DOHH2 (cell line): Measurements from ENCODE around the gene C19orf67.

Source experiments
- H3F3A ChIP-seq: fragments of 200-600 bp; sonication (generic), shearing (Covaris generic); 2 replicates; pipeline ENCODE4 v1.6.0; 2016; ENCODE audit warnings: antibody characterized with exemption, mild to moderate bottlenecking; ENCODE audit not compliant: control insufficient read depth, insufficient read depth
- H3K27ac ChIP-seq: fragments of 200-600 bp; sonication (generic); 2 replicates; pipeline ENCODE4 v1.5.1; 2014; ENCODE audit warnings: low read depth, mild to moderate bottlenecking, low read length, moderate library complexity
- H3K27me3 ChIP-seq: fragments of 200-600 bp; sonication (generic); 2 replicates; pipeline ENCODE4 v1.6.1; 2014; ENCODE audit warnings: mild to moderate bottlenecking, low read length, mixed read lengths; ENCODE audit not compliant: control insufficient read depth
- H3K36me3 ChIP-seq: fragments of 200-600 bp; sonication (generic); 2 replicates; pipeline ENCODE4 v1.6.1; 2014; ENCODE audit warnings: mild to moderate bottlenecking, low read length, moderate library complexity, mixed read lengths; ENCODE audit not compliant: control insufficient read depth
- H3K4me1 ChIP-seq: fragments of 200-600 bp; sonication (generic); 2 replicates; pipeline ENCODE4 v1.6.1; 2014; ENCODE audit warnings: mild to moderate bottlenecking, low read length, mixed read lengths; ENCODE audit not compliant: control insufficient read depth
- H3K4me2 ChIP-seq: fragments of 200-600 bp; sonication (generic); 2 replicates; pipeline ENCODE4 v1.6.0; 2014; ENCODE audit warnings: mild to moderate bottlenecking, low read length, moderate library complexity
- H3K4me3 ChIP-seq: fragments of 200-600 bp; sonication (generic); 2 replicates; pipeline ENCODE4 v1.5.1; 2014; ENCODE audit warnings: mild to moderate bottlenecking, low read length, mixed read lengths
- H3K79me2 ChIP-seq: fragments of 200-600 bp; sonication (generic); 2 replicates; pipeline ENCODE4 v1.6.1; 2014; ENCODE audit warnings: mild to moderate bottlenecking, low read length, mixed read lengths; ENCODE audit not compliant: control insufficient read depth
- H3K9me2 ChIP-seq: fragments of 200-600 bp; sonication (generic); replicated peaks from 2 replicates; pipeline ENCODE4 v1.6.1; 2014; ENCODE audit warnings: mild to moderate bottlenecking, low read length, mixed read lengths; ENCODE audit not compliant: control insufficient read depth
- H3K9me3 ChIP-seq: fragments of 200-600 bp; sonication (generic); 2 replicates; pipeline ENCODE4 v1.6.1; 2014; ENCODE audit warnings: antibody characterized with exemption, low read length, mixed read lengths; ENCODE audit not compliant: control insufficient read depth, insufficient read depth
- H4K20me1 ChIP-seq: fragments of 200-600 bp; sonication (generic); 2 replicates; pipeline ENCODE4 v1.6.0; 2014; ENCODE audit warnings: low read depth, mild to moderate bottlenecking, antibody characterized with exemption, low read length, moderate library complexity; ENCODE audit not compliant: control insufficient read depth, insufficient read depth
- EZH2phosphoT487 ChIP-seq: fragments of 200-600 bp; sonication (generic); IDR thresholded peaks from 2 replicates; pipeline ENCODE4 v1.6.1; 2017; ENCODE audit warnings: borderline replicate concordance, mild to moderate bottlenecking, antibody characterized with exemption, low read length, moderate library complexity, mixed read lengths
- TF ChIP-seq, protein P1 (sequence below): fragments of 200-600 bp; sonication (generic); IDR thresholded peaks from one replicate; pipeline ENCODE4 v1.5.1; 2014; ENCODE audit warnings: antibody characterized with exemption, mild to moderate bottlenecking, low read depth, low read length; ENCODE audit not compliant: poor library complexity, severe bottlenecking

The C19orf67 gene

DNA sequence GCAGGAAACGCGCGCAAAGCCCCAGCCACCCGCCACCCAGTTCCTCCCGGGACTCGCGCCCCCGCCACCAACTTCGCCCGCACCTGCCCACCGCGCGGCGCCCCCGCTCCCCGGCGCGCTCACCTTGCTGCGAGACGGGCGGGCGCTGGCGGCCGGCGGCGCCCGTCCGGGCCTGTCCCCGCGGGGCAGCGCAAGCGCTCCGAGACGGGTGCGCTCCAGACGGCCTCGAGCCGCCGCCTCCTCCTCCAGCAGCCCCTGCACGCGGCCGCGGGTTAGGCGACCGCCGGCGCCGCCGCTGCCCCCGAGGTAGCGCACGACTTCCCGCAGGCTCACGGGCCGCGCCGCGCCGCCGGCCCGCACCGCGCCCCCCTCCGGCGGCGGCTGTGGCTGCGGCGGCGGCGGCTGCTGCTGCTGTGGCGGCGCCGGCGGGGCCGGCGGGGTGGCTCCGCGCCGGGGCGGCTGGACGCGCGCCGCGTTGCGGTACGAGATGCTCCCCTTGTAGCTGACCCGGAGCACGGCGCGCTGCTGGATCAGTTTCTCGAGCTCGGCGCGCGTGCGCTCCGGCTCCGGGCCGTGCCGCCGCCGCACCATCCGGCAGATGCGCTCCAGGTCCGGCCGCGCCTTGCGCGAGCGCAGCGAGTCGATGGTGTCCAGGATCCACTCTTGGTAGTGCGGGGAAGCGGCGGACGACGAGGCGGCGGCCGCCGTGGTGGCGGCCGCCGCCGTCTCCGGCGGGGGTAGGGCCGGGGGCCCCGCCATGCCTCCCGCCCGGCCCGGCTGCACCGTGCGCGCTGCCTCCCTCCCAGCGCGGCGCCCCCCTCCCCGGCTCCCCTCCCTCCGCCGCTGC is 4.3 kb upstream of the C19orf67 start:
- Histone ChIP-seq H3F3A (peaks cover 13% of the 10 kb centered on the region; the same call in 1 of the 2 replicates), H3K36me3 (peaks cover 39% of the 10 kb centered on the region), H3K9me3 (peaks cover 9% of the 10 kb centered on the region), H3K4me3 (peak overlapping the region; percentile 75), H3K27me3 (no peaks in the 10 kb centered on the region), H3K4me1 (peaks cover 18% of the 10 kb centered on the region), H3K79me2 (peaks cover 12% of the 10 kb centered on the region), H3K9me2 (no peaks in the 10 kb centered on the region), H3K4me2 (peak overlapping the region; percentile 81), H3K27ac (peak overlapping the region; percentile 71), H4K20me1 (no peaks in the 10 kb centered on the region)
- TF ChIP-seq EZH2phosphoT487 = no peak
- TF ChIP-seq, protein P1, sequence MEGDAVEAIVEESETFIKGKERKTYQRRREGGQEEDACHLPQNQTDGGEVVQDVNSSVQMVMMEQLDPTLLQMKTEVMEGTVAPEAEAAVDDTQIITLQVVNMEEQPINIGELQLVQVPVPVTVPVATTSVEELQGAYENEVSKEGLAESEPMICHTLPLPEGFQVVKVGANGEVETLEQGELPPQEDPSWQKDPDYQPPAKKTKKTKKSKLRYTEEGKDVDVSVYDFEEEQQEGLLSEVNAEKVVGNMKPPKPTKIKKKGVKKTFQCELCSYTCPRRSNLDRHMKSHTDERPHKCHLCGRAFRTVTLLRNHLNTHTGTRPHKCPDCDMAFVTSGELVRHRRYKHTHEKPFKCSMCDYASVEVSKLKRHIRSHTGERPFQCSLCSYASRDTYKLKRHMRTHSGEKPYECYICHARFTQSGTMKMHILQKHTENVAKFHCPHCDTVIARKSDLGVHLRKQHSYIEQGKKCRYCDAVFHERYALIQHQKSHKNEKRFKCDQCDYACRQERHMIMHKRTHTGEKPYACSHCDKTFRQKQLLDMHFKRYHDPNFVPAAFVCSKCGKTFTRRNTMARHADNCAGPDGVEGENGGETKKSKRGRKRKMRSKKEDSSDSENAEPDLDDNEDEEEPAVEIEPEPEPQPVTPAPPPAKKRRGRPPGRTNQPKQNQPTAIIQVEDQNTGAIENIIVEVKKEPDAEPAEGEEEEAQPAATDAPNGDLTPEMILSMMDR = no peak

DNA sequence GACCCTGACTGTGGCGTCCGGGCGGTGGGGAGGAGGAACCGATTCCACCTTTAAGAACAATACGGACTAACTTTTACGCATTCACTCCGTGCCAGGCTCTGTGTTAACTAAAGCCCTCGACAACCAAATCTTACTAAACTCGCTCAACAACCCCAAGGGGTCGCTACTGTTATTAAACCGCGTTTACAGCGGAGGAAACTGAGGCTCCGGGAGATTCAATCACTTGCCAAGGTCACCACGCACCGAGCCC is 3.8 kb upstream of the C19orf67 start:
- Histone ChIP-seq H3K27me3 (no peaks in the 10 kb centered on the region), H3F3A (peaks cover 13% of the 10 kb centered on the region; the same call in 1 of the 2 replicates), H3K9me3 (peaks cover 9% of the 10 kb centered on the region), H4K20me1 (no peaks in the 10 kb centered on the region), H3K36me3 (peaks cover 39% of the 10 kb centered on the region), H3K4me2 (peak overlapping the region; percentile 81), H3K9me2 (no peaks in the 10 kb centered on the region), H3K4me3 (peak overlapping the region; percentile 75), H3K27ac (peak overlapping the region; percentile 6; the same call in 1 of the 2 replicates), H3K79me2 (peaks cover 12% of the 10 kb centered on the region), H3K4me1 (peaks cover 18% of the 10 kb centered on the region)
- no peak for TF ChIP-seq EZH2phosphoT487
- TF ChIP-seq, protein P1 = peak; percentile 53

DNA sequence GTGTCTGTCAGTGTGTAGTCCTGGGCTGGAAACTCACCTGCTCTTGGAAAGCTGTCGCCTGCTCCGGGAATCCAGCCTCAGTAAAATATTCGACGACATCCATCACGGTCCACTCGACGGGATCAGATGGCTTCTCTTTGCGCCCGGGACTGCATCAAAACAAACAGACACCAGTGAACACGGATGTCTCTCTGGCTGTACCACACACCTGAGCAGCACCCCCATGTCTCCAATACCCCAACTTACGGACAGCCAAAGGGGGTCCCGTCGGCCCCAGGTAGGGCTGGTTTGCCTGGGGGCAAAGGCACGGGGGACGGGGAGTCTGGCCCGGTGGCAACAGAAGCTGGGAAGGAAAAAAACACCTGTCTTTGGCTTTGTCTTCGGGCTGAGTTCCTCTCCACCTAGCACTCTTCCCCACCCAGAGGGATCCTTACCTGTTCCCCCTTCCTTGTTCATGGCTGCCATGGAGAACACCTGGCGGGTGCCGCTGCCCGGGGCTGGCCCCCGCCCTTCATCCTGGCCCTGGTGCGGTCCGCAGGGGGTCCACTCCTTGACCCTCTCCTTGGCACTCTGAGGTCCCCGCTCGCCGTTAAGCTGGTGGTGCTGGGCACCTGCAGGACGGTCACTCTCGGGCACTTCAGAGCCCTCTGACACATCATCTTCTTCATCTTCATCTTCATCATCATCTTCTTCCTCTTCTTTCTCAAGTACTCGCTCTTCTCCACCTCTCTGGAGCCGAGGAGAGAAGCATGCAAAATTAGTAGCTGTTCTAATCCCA is 3.2 kb upstream of the C19orf67 start:
- Histone ChIP-seq H3K36me3 (peaks cover 39% of the 10 kb centered on the region), H3F3A (peaks cover 13% of the 10 kb centered on the region; the same call in 1 of the 2 replicates), H3K9me2 (no peaks in the 10 kb centered on the region), H3K79me2 (peaks cover 12% of the 10 kb centered on the region), H3K27ac (peak overlapping the region; percentile 6; the same call in 1 of the 2 replicates), H4K20me1 (no peaks in the 10 kb centered on the region), H3K4me3 (peak overlapping the region; percentile 75), H3K27me3 (no peaks in the 10 kb centered on the region), H3K4me2 (peak overlapping the region; percentile 81), H3K9me3 (peaks cover 9% of the 10 kb centered on the region), H3K4me1 (peaks cover 18% of the 10 kb centered on the region)
- TF ChIP-seq, protein P1 = no peak
- no peak for TF ChIP-seq EZH2phosphoT487
